Measurements from ENCODE around the gene LDB3. TPM values are rescaled to one million over a fixed set of nuclear protein-coding genes. Genes with fewer than 3 reads are reported as not detected.

The LDB3 gene
- total and polyA plus RNA-seq, 10 donors: 0.14 to 1.2 (median 0.36) TPM; not detected in 2

DNA sequence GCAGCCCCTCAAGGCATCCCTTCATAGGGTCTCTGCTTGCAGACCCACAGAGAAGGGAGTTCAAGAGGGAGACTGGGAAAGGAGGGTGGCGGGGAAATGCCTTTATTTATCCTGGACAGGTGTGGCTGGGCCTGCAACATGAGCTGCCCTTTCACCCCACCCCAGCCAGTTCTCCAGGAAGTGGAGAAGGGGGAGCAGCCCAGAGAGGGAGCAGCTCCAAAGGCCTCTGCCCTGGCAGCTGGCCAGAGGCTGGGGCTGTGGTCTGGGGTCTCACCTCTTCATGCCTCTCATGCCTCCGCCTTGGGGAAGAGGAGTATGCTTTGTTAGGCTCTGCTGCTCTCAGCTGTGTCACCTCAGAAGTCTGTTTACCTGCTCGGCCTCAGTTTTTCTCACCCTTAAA lies 3.1 kb downstream of the LDB3 start:
- no peak overlapping the region for H3K4me3 ChIP-seq
- H3K36me3 ChIP-seq: no peaks in the 10 kb centered on the region
- WGBS, 5 donors: 69 to 85% (median 73%) methylated on average over 2 to 3 of the region's 3 CpGs
- no peak for TF ChIP-seq POLR2A (IDR thresholded peaks at IDR 0.05)
- TF ChIP-seq, protein P1, sequence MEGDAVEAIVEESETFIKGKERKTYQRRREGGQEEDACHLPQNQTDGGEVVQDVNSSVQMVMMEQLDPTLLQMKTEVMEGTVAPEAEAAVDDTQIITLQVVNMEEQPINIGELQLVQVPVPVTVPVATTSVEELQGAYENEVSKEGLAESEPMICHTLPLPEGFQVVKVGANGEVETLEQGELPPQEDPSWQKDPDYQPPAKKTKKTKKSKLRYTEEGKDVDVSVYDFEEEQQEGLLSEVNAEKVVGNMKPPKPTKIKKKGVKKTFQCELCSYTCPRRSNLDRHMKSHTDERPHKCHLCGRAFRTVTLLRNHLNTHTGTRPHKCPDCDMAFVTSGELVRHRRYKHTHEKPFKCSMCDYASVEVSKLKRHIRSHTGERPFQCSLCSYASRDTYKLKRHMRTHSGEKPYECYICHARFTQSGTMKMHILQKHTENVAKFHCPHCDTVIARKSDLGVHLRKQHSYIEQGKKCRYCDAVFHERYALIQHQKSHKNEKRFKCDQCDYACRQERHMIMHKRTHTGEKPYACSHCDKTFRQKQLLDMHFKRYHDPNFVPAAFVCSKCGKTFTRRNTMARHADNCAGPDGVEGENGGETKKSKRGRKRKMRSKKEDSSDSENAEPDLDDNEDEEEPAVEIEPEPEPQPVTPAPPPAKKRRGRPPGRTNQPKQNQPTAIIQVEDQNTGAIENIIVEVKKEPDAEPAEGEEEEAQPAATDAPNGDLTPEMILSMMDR (IDR thresholded peaks at IDR 0.05 in 8 of 11, conservative IDR thresholded peaks at IDR 0.05 in 3 of 11): no peak
- TF ChIP-seq POLR2AphosphoS5 (IDR thresholded peaks at IDR 0.05): no peak
- peaks cover 0 to 23% (median 0%) of the 10 kb centered on the region in 7 donors for H3K27me3 ChIP-seq (replicated peaks in 1 of 7)
- H3K9me3 ChIP-seq: no peaks in the 10 kb centered on the region
- H3K4me1 ChIP-seq: no peaks in the 10 kb centered on the region
- intact Hi-C loops (cut with DNase I; ENCODE audit: low total_unique reads): no loop called here
- H3K27ac ChIP-seq: no peak overlapping the region
- DNase-seq: no peak

GRCh38 chr10:86671985-86672710 lies 3.8 kb downstream of the LDB3 start:
- intact Hi-C loops (cut with DNase I; ENCODE audit: low total_unique reads): no loop called here
- Histone ChIP-seq H3K9me3 (no peaks in the 10 kb centered on the region), H3K4me3 (no peak overlapping the region), H3K36me3 (no peaks in the 10 kb centered on the region), H3K27ac (no peak overlapping the region), H3K27me3 (replicated peaks in 1 of 7) (peaks cover 0 to 28% (median 0%) of the 10 kb centered on the region in 7 donors), H3K4me1 (no peaks in the 10 kb centered on the region)
- no peak for DNase-seq
- TF ChIP-seq, protein P1 (IDR thresholded peaks at IDR 0.05 in 8 of 11, conservative IDR thresholded peaks at IDR 0.05 in 3 of 11): no peak
- TF ChIP-seq POLR2A (IDR thresholded peaks at IDR 0.05): no peak
- TF ChIP-seq POLR2AphosphoS5 (IDR thresholded peaks at IDR 0.05): no peak
- WGBS, 5 donors: 67 to 82% (median 68%) methylated on average over 11 to 12 of the region's 12 CpGs

DNA sequence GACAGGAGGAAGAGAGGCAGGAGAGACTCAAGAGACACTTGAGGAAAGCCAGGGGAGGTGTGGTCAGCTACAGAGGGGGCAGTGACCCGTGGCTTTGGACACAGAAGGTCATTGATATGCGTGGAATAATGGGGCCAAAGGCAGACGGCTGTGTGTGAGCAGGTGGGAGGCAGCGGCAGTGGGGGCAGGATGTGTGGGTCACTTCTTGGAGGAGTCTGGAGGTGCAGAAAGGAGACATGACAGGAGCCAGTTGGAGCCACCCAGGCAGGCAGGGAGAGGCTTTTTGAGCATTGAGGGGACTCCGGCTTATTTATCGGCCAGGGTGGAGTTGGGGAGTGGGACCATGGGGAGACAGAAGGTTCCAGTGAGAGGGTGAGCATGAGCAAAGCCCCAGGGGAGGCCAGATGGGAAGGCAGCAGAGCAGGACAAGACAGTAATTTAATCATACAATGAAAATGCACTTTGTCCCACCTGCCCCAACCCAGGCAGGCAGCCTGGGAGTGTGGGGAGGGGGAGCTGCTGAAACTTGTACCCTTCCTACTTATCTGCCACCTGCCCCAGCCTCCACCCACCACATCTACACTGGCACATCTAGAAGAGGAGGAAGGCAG lies 5.0 kb downstream of the LDB3 start:
- 60 to 76% (median 66%) methylated on average over 6 of the region's 6 CpGs for WGBS, 5 donors
- DNase-seq: no peak

More for the DNA sequence above, 5.0 kb downstream of the LDB3 start:
- Histone ChIP-seq H3K4me1 (no peaks in the 10 kb centered on the region), H3K4me3 (no peak overlapping the region), H3K36me3 (no peaks in the 10 kb centered on the region), H3K27me3 (replicated peaks in 1 of 7) (peaks cover 0 to 25% (median 0%) of the 10 kb centered on the region in 7 donors), H3K27ac (no peak overlapping the region), H3K9me3 (no peaks in the 10 kb centered on the region)
- intact Hi-C loops (cut with DNase I; ENCODE audit: low total_unique reads): no loop called here
- TF ChIP-seq POLR2A (IDR thresholded peaks at IDR 0.05) (no peak), POLR2AphosphoS5 (IDR thresholded peaks at IDR 0.05) (no peak)
- TF ChIP-seq, protein P1 (IDR thresholded peaks at IDR 0.05 in 8 of 11, conservative IDR thresholded peaks at IDR 0.05 in 3 of 11): no peak

Measured in spleen (tissue), 11 donors.